ENCODE measurements around the gene ENDOD1. TPM values are rescaled to one million over a fixed set of nuclear protein-coding genes. Genes with fewer than 3 reads are reported as not detected.

ENDOD1 gene
- total RNA-seq, 1 experiment from 2014 or later, result 8.1 TPM

DNA sequence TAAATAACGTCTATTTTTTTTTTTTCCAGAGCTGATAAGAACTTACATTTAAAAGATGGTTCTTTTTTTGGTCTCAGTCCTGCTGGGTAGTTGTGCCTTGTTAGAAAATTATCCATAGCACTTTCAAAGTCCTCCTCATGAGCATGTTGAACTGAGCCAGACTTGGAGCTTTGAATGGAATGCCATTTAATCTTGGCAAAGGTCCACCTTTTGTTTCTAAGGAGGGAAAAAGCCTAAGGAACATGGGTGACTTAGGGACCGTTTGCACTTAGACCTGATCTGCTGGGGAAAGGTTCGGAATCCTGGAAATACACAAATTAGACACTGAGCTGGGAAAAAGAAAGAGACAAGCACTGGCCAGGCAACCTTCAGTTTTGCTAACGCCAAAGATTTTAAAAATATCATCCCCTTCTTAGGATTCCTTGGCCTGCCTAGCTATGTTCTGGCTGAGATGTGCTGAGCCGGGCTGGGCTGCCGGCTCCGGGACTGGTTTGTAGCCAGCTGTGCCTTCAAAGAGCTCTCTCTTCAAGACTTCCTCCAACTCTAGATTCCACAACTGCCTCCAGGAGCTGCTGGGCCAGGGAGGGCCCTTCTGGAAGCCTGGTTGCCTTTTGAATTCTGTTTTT lies 67.4 kb downstream of the ENDOD1 start:
- H3K79me2 ChIP-seq (ENCODE audit: low read depth), result no peaks in the 10 kb centered on the region
- intact Hi-C loops (cut with micrococcal nuclease; ENCODE audit: unreplicated experiment), result no loop called here
- no peaks in the 10 kb centered on the region for H3K27me3 ChIP-seq (ENCODE audit: insufficient read depth, low read depth)
- ChIA-PET POLR2A (ENCODE audit: unreplicated experiment) (no interaction called here), CTCF (interaction anchor here (0.6 to 1.2 kb wide), 2 partner anchors 548 to 609 kb away, joined by 3 read pairs; no protein-coding TSS in a partner anchor)
- 0 out of 2 replicates have a peak overlapping the region, but pooled peaks have one; percentile 9 for H2AFZ ChIP-seq
- H3K4me2 ChIP-seq, result no peak overlapping the region
- no peak overlapping the region for H3K27ac ChIP-seq
- no peaks in the 10 kb centered on the region for H3K4me1 ChIP-seq (replicated peaks; ENCODE audit: insufficient read depth)
- H3K36me3 ChIP-seq (ENCODE audit: low read depth), result no peaks in the 10 kb centered on the region
- H3K4me3 ChIP-seq, result no peak overlapping the region
- DNase-seq, result no peak
- H4K20me1 ChIP-seq (ENCODE audit: insufficient read depth), result no peaks in the 10 kb centered on the region
- BruUV-seq (replicated peaks), result no TSS peak
- H3K9me3 ChIP-seq (ENCODE audit: insufficient read depth, low read depth), result no peaks in the 10 kb centered on the region
- H3F3A ChIP-seq (ENCODE audit: insufficient read depth, low read depth), result peaks cover under 1% of the 10 kb centered on the region; the same call in 1 of the 2 replicates
- TF ChIP-seq EZH2 (IDR thresholded peaks at IDR 0.05; ENCODE audit: low read depth), result no peak
- TF ChIP-seq, protein P1, sequence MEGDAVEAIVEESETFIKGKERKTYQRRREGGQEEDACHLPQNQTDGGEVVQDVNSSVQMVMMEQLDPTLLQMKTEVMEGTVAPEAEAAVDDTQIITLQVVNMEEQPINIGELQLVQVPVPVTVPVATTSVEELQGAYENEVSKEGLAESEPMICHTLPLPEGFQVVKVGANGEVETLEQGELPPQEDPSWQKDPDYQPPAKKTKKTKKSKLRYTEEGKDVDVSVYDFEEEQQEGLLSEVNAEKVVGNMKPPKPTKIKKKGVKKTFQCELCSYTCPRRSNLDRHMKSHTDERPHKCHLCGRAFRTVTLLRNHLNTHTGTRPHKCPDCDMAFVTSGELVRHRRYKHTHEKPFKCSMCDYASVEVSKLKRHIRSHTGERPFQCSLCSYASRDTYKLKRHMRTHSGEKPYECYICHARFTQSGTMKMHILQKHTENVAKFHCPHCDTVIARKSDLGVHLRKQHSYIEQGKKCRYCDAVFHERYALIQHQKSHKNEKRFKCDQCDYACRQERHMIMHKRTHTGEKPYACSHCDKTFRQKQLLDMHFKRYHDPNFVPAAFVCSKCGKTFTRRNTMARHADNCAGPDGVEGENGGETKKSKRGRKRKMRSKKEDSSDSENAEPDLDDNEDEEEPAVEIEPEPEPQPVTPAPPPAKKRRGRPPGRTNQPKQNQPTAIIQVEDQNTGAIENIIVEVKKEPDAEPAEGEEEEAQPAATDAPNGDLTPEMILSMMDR (conservative IDR thresholded peaks at IDR 0.05), result no peak
- no peaks in the 10 kb centered on the region for H3K9me2 ChIP-seq (ENCODE audit: insufficient read depth)

DNA sequence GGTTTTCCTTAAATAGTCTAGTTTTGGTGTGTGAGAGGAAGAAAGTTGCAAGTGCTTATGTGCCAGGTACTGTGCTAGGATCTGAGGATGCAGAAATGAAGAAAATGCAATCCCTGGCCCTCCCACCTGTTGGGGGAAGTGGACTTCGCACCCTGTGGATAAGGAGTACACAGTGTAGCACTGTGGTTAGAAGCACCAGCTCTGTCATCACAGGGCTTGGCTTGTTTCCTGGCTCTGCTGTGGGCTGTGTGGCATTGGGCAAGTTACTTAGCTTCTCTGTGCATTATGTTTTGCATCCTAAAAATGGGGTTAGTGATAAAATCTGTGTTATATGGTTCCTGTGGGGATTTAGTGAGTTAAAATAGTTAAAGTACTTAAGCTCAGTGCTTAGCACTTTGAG lies 68.2 kb downstream of the ENDOD1 start:
- intact Hi-C loops (cut with micrococcal nuclease; ENCODE audit: unreplicated experiment), result no loop called here
- POLR2A ChIA-PET (ENCODE audit: unreplicated experiment), result no interaction called here
- DNase-seq, result no peak

DNA sequence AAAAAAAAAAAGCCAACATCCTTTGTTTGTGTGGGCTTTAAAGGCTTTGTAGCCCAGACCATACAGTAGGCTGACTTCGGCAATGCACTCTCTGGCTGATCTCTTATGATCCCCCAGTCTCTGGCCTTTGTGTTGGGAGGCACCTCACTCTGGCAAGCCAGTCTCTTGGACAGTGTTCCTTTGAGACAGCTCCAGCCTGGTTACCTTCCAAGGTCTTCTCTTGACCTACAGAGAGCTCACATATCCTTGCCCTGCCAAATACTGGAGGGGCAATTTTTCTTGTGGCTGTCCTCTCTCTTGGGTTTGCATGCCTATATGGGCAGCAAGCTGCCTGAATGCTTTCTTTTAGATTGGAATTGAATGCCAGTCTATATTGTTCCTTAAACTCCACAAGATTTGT lies 71.6 kb downstream of the ENDOD1 start:
- H3F3A ChIP-seq (ENCODE audit: insufficient read depth, low read depth), result no peaks in the 10 kb centered on the region
- no peak for TF ChIP-seq EZH2 (IDR thresholded peaks at IDR 0.05; ENCODE audit: low read depth)
- no peaks in the 10 kb centered on the region for H3K9me2 ChIP-seq (ENCODE audit: insufficient read depth)
- H3K79me2 ChIP-seq (ENCODE audit: low read depth), result no peaks in the 10 kb centered on the region
- no peaks in the 10 kb centered on the region for H3K36me3 ChIP-seq (ENCODE audit: low read depth)
- H3K4me1 ChIP-seq (replicated peaks; ENCODE audit: insufficient read depth), result no peaks in the 10 kb centered on the region
- no peaks in the 10 kb centered on the region for H3K27me3 ChIP-seq (ENCODE audit: insufficient read depth, low read depth)
- no peaks in the 10 kb centered on the region for H3K9me3 ChIP-seq (ENCODE audit: insufficient read depth, low read depth)
- no peaks in the 10 kb centered on the region for H4K20me1 ChIP-seq (ENCODE audit: insufficient read depth)
- no peak overlapping the region for H3K4me3 ChIP-seq
- H3K27ac ChIP-seq, result no peak overlapping the region
- DNase-seq, result no peak
- intact Hi-C loops (cut with micrococcal nuclease; ENCODE audit: unreplicated experiment), result no loop called here
- CTCF ChIA-PET, result no interaction called here
- H2AFZ ChIP-seq, result no peak overlapping the region
- BruUV-seq (replicated peaks), result no TSS peak
- POLR2A ChIA-PET (ENCODE audit: unreplicated experiment), result interaction anchor here (0.5 to 0.7 kb wide), 3 partner anchors 9 to 188 kb away, joined by 3 to 4 read pairs (median 3); partner anchors contain the start of genes CWC15 and KDM4D
- no peak overlapping the region for H3K4me2 ChIP-seq

More for the DNA sequence above, 68.2 kb downstream of the ENDOD1 start:
- no TSS peak for BruUV-seq (replicated peaks)
- Histone ChIP-seq H2AFZ (no peak overlapping the region), H3F3A (ENCODE audit: insufficient read depth, low read depth) (no peaks in the 10 kb centered on the region), H4K20me1 (ENCODE audit: insufficient read depth) (no peaks in the 10 kb centered on the region), H3K9me2 (ENCODE audit: insufficient read depth) (no peaks in the 10 kb centered on the region), H3K27ac (no peak overlapping the region), H3K9me3 (ENCODE audit: insufficient read depth, low read depth) (no peaks in the 10 kb centered on the region), H3K4me3 (no peak overlapping the region), H3K4me1 (replicated peaks; ENCODE audit: insufficient read depth) (no peaks in the 10 kb centered on the region), H3K27me3 (ENCODE audit: insufficient read depth, low read depth) (no peaks in the 10 kb centered on the region), H3K79me2 (ENCODE audit: low read depth) (no peaks in the 10 kb centered on the region), H3K4me2 (no peak overlapping the region), H3K36me3 (ENCODE audit: low read depth) (no peaks in the 10 kb centered on the region)
- TF ChIP-seq, protein P1 (conservative IDR thresholded peaks at IDR 0.05), result no peak
- no peak for TF ChIP-seq EZH2 (IDR thresholded peaks at IDR 0.05; ENCODE audit: low read depth)
- CTCF ChIA-PET, result interaction anchor here (0.5 kb wide), 1 partner anchor 1267 kb away, joined by 3 read pairs; no protein-coding TSS in a partner anchor

All from PC-9 (cell line).